Omental fat pad (tissue), 4 donors: Measurements from ENCODE around the gene INSRR. TPM values are rescaled to one million over a fixed set of nuclear protein-coding genes. Genes with fewer than 3 reads are reported as not detected.

Experiments used
- ATAC-seq: fragments of 150-250 bp; one replicate; pipeline ENCODE4 v1.9.1; 2016; ENCODE audit warnings: mild to moderate bottlenecking, moderate library complexity; ENCODE audit not compliant: low FRiP score
- DNase-seq: peaks from one replicate; pipeline ENCODE4 v3.0.0-alpha.2; 2019; ENCODE audit warnings: low spot score
- CTCF ChIP-seq, 3 donors: fragments of 450-650 bp; IDR thresholded peaks; one replicate each; pipeline ENCODE4 v1.5.1; 2016 to 2017; ENCODE audit warnings: antibody characterized with exemption in 3 of 3, mild to moderate bottlenecking in 3 of 3, moderate library complexity in 2 of 3
- total RNA-seq, 4 donors: library from RNA; depleted of rRNA; stranded (reverse); fragments of >200 nt; gene quantifications; one replicate each; pipeline ENCODE4 v1.1.0, GENCODE V29; 2016

Gene INSRR
- total RNA-seq, 4 donors from 2014 or later = 0.06 to 0.12 (median 0.09) TPM; not detected in 1

GRCh38 chr1:156816561-156817328, 42.2 kb downstream of the INSRR start, which contains the start of gene SH2D2A:
Gene SH2D2A, minus strand, starts transcription at chr1:156816848. Its CDS starts 140 bp downstream, at chr1:156816708.
- peak; percentile 32 for ATAC-seq
- no peak for TF ChIP-seq CTCF (IDR thresholded peaks at IDR 0.05)
- DNase-seq = no peak

- no peak for TF ChIP-seq CTCF (IDR thresholded peaks at IDR 0.05)
- no peak for ATAC-seq
- DNase-seq = no peak
These were observed 42.9 kb downstream of the INSRR start for GRCh38 chr1:156815961-156816422.

- ATAC-seq = peak; percentile 56
- no peak for TF ChIP-seq CTCF (IDR thresholded peaks at IDR 0.05)
These were observed 43.5 kb downstream of the INSRR start for GRCh38 chr1:156815307-156815826.

GRCh38 chr1:156814571-156815260, 44.2 kb downstream of the INSRR start:
- no peak for DNase-seq
- no peak for TF ChIP-seq CTCF (IDR thresholded peaks at IDR 0.05)
- no peak for ATAC-seq

More at GRCh38 chr1:156815307-156815826, 43.5 kb downstream of the INSRR start:
- no peak for DNase-seq

- ATAC-seq = peak; percentile 75
- TF ChIP-seq CTCF (IDR thresholded peaks at IDR 0.05) = no peak
- DNase-seq = no peak
These were observed 45.0 kb downstream of the INSRR start for GRCh38 chr1:156813750-156814570.

- DNase-seq = no peak
- ATAC-seq = no peak
- TF ChIP-seq CTCF (IDR thresholded peaks at IDR 0.05) = no peak
These were observed 45.6 kb downstream of the INSRR start for GRCh38 chr1:156813298-156813697.
